Testis (tissue), 2 donors: ENCODE data around the gene C1orf52.

Experiments
- POLR2A ChIP-seq: fragments of 450-650 bp; IDR thresholded peaks from one replicate; pipeline ENCODE4 v1.6.1; 2017; ENCODE audit warnings: antibody characterized with exemption, mild to moderate bottlenecking, moderate library complexity
- TF ChIP-seq, protein P1 (sequence below), 3 experiments: fragments of 450-650 bp in 2 of 3; fragments of 200-600 bp in 1 of 3; sonication (generic) in 1 of 3; IDR thresholded peaks; one replicate each; pipeline ENCODE4 v1.5.1; 2016 to 2019; ENCODE audit warnings: antibody characterized with exemption in 3 of 3, mild to moderate bottlenecking in 2 of 3, moderate library complexity in 1 of 3

DNA sequence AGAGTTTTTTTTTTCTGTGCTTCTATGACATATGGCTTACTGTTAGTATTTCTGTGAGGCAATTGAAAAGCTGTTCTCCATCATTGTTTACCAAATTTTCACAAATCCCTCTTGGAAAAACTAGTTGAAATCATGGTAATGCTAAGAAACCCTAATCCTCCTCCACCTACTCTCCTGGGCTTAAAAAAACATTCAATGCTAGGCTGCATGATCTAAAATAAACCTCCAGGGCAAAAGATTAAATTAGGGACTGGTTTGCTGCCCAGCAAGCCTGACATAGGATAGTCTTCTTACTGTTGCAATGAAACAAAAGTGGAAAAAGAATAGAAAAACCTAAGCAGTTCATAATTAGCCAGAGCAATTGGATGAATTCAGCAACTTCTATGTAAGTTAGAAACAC is 16.1 kb downstream of the C1orf52 start:
- TF ChIP-seq POLR2A: no peak
- TF ChIP-seq, protein P1, sequence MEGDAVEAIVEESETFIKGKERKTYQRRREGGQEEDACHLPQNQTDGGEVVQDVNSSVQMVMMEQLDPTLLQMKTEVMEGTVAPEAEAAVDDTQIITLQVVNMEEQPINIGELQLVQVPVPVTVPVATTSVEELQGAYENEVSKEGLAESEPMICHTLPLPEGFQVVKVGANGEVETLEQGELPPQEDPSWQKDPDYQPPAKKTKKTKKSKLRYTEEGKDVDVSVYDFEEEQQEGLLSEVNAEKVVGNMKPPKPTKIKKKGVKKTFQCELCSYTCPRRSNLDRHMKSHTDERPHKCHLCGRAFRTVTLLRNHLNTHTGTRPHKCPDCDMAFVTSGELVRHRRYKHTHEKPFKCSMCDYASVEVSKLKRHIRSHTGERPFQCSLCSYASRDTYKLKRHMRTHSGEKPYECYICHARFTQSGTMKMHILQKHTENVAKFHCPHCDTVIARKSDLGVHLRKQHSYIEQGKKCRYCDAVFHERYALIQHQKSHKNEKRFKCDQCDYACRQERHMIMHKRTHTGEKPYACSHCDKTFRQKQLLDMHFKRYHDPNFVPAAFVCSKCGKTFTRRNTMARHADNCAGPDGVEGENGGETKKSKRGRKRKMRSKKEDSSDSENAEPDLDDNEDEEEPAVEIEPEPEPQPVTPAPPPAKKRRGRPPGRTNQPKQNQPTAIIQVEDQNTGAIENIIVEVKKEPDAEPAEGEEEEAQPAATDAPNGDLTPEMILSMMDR (IDR thresholded peaks at IDR 0.05): no peak
